SU-DHL-6 (cell line): ENCODE data around the gene ANKRD55.

ENCODE experiments used
- H2AFZ ChIP-seq: fragments of 200-600 bp; sonication (generic); 2 replicates; pipeline ENCODE4 v1.6.1; 2014; ENCODE audit warnings: low read depth, mild to moderate bottlenecking, moderate library complexity, mixed read lengths, antibody characterized with exemption, low read length; ENCODE audit not compliant: severe bottlenecking
- H3F3A ChIP-seq: fragments of 200-600 bp; shearing (Covaris generic); 2 replicates; pipeline ENCODE4 v1.6.0; 2016; ENCODE audit warnings: antibody characterized with exemption, mild to moderate bottlenecking; ENCODE audit not compliant: insufficient read depth
- H3K27ac ChIP-seq: fragments of 200-600 bp; sonication (generic); 2 replicates; pipeline ENCODE4 v1.5.1; 2016; ENCODE audit warnings: low read depth, mild to moderate bottlenecking, low read length, moderate library complexity, mixed read lengths
- H3K27me3 ChIP-seq: fragments of 200-600 bp; sonication (generic), shearing (Covaris generic); 2 replicates; pipeline ENCODE4 v1.6.0; 2014; ENCODE audit warnings: mild to moderate bottlenecking, low read length
- H3K36me3 ChIP-seq: fragments of 200-600 bp; sonication (generic); 2 replicates; pipeline ENCODE4 v1.6.1; 2014; ENCODE audit warnings: mild to moderate bottlenecking, low read length, mixed read lengths
- H3K4me2 ChIP-seq: fragments of 300-600, 200-600 bp; shearing (Covaris generic), sonication (generic); 2 replicates; pipeline ENCODE4 v1.6.0; 2014; ENCODE audit warnings: low read length, low read depth, mild to moderate bottlenecking; ENCODE audit not compliant: poor library complexity, severe bottlenecking
- H3K4me3 ChIP-seq: fragments of 200-600 bp; sonication (generic); 2 replicates; pipeline ENCODE4 v1.5.1; 2014; ENCODE audit warnings: antibody characterized with exemption, low read length, mild to moderate bottlenecking, mixed read lengths; ENCODE audit not compliant: insufficient read depth, poor library complexity, severe bottlenecking
- H3K79me2 ChIP-seq: fragments of 200-600 bp; sonication (generic); 2 replicates; pipeline ENCODE4 v1.6.1; 2014; ENCODE audit warnings: mild to moderate bottlenecking, low read length, moderate library complexity; ENCODE audit not compliant: insufficient read depth
- H3K9ac ChIP-seq: fragments of 200-600 bp; sonication (generic); 2 replicates; pipeline ENCODE4 v1.7.0; 2014; ENCODE audit warnings: mild to moderate bottlenecking, low read length
- H3K9me2 ChIP-seq: fragments of 200-600 bp; sonication (generic); replicated peaks from 2 replicates; pipeline ENCODE4 v1.6.1; 2014; ENCODE audit warnings: low read length; ENCODE audit not compliant: insufficient read depth
- H3K9me3 ChIP-seq: fragments of 200-600 bp; sonication (generic); 2 replicates; pipeline ENCODE4 v1.6.1; 2014; ENCODE audit warnings: low read length, mixed read lengths; ENCODE audit not compliant: insufficient read depth
- H4K20me1 ChIP-seq: fragments of 200-600 bp; sonication (generic); 2 replicates; pipeline ENCODE4 v1.6.1; 2014; ENCODE audit warnings: low read depth, mild to moderate bottlenecking, antibody characterized with exemption, low read length, moderate library complexity, mixed read lengths
- EZH2phosphoT487 ChIP-seq: fragments of 200-600 bp; sonication (generic), shearing (Covaris generic); conservative IDR thresholded peaks from 2 replicates; pipeline ENCODE4 v1.6.1; 2018; ENCODE audit warnings: mild to moderate bottlenecking, antibody characterized with exemption, low read length, moderate library complexity, mixed read lengths
- TF ChIP-seq, protein P1 (sequence below): fragments of 200-600 bp; sonication (generic); IDR thresholded peaks from one replicate; pipeline ENCODE4 v1.5.1; 2017; ENCODE audit warnings: antibody characterized with exemption, mild to moderate bottlenecking, low read length, moderate library complexity; ENCODE audit not compliant: insufficient read depth, poor library complexity, severe bottlenecking

The ANKRD55 gene

DNA sequence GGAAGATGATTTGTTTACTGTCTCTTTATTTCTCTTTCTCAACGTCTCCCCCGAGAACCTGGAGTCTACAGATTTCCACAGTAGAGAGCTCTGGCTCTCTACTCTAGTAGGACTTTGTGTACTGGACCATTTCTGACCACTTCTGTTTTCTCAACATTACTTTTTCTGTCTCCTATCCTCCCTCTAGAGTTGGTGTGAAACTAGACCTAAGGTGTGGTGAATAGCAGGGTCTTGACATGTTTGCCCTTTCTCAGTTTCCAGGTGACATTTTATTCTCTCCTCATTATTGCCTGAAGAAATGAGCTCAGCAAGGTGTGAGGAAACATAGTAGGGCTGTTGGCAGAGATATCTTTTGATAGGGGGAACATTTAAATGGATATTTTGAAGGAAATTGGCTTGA, 176.3 kb downstream of the ANKRD55 start:
- Histone ChIP-seq H3K4me3 (no peak overlapping the region), H4K20me1 (no peaks in the 10 kb centered on the region), H3K4me2 (no peak overlapping the region), H3K27ac (no peak overlapping the region), H3K9me2 (no peaks in the 10 kb centered on the region), H3K79me2 (no peaks in the 10 kb centered on the region), H3F3A (no peaks in the 10 kb centered on the region), H3K27me3 (no peaks in the 10 kb centered on the region), H3K9ac (no peak overlapping the region), H3K9me3 (0 out of 2 replicates have a peak, but pooled peaks cover 3% of the 10 kb centered on the region), H2AFZ (no peak overlapping the region), H3K36me3 (no peaks in the 10 kb centered on the region)
- no peak for TF ChIP-seq EZH2phosphoT487
- TF ChIP-seq, protein P1, sequence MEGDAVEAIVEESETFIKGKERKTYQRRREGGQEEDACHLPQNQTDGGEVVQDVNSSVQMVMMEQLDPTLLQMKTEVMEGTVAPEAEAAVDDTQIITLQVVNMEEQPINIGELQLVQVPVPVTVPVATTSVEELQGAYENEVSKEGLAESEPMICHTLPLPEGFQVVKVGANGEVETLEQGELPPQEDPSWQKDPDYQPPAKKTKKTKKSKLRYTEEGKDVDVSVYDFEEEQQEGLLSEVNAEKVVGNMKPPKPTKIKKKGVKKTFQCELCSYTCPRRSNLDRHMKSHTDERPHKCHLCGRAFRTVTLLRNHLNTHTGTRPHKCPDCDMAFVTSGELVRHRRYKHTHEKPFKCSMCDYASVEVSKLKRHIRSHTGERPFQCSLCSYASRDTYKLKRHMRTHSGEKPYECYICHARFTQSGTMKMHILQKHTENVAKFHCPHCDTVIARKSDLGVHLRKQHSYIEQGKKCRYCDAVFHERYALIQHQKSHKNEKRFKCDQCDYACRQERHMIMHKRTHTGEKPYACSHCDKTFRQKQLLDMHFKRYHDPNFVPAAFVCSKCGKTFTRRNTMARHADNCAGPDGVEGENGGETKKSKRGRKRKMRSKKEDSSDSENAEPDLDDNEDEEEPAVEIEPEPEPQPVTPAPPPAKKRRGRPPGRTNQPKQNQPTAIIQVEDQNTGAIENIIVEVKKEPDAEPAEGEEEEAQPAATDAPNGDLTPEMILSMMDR, result no peak

DNA sequence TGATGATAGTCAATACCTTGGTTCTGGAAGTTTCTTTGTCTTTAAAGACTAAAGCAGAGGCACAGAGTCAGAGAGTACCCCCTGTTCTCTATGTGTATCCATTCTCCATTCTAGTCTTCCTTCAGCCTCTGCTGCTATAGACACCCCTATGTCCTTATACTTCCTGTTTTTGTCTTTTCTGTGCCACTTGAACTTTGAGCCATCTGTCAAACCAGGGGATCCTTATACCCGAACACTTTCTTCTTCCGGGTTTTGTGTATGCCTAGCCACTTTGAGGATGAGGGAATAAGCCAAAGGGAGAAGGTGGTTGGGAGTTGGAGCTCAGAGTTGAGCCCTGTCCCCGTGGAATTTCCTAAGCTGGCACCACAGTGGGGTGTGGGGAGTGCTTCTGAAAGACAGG, 177.3 kb downstream of the ANKRD55 start:
- H2AFZ ChIP-seq, result no peak overlapping the region
- H4K20me1 ChIP-seq, result no peaks in the 10 kb centered on the region
- 0 out of 2 replicates have a peak, but pooled peaks cover 3% of the 10 kb centered on the region for H3K9me3 ChIP-seq
- H3K27ac ChIP-seq, result no peak overlapping the region
- no peaks in the 10 kb centered on the region for H3F3A ChIP-seq
- no peaks in the 10 kb centered on the region for H3K27me3 ChIP-seq
- no peaks in the 10 kb centered on the region for H3K36me3 ChIP-seq
- H3K9me2 ChIP-seq, result no peaks in the 10 kb centered on the region
- no peak overlapping the region for H3K4me2 ChIP-seq
- H3K4me3 ChIP-seq, result no peak overlapping the region
- H3K79me2 ChIP-seq, result no peaks in the 10 kb centered on the region
- TF ChIP-seq EZH2phosphoT487, result no peak
- TF ChIP-seq, protein P1, result no peak
- H3K9ac ChIP-seq, result no peak overlapping the region

DNA sequence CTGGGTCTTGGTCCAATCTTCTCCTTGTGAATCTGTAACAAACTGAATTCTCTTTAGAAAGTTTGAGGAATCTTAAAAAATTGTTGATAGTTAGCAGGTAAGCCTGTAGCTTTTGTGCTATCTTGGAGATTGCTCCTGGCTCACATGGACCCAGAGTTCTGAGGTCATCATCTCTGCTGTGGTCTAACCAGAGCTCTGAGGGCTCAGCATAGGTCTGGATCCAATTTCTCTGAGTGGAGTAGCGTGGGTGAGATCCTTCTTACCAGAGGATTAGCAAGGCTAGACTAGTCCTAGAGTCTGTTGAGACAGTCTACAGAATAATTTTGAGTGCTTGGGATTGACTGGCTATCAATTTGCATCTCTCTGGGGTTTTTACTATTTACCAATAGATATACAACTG, 177.8 kb downstream of the ANKRD55 start:
- H3K4me2 ChIP-seq, result no peak overlapping the region
- no peaks in the 10 kb centered on the region for H3K36me3 ChIP-seq
- 0 out of 2 replicates have a peak, but pooled peaks cover 3% of the 10 kb centered on the region for H3K9me3 ChIP-seq

More for the DNA sequence above, 177.8 kb downstream of the ANKRD55 start:
- Histone ChIP-seq H3K4me3 (no peak overlapping the region), H2AFZ (no peak overlapping the region), H3K79me2 (no peaks in the 10 kb centered on the region), H3K27me3 (no peaks in the 10 kb centered on the region), H3K9ac (no peak overlapping the region), H4K20me1 (no peaks in the 10 kb centered on the region), H3K27ac (no peak overlapping the region), H3K9me2 (no peaks in the 10 kb centered on the region), H3F3A (no peaks in the 10 kb centered on the region)
- no peak for TF ChIP-seq EZH2phosphoT487
- TF ChIP-seq, protein P1, result no peak
